DOHH2 (cell line): ENCODE data around the gene TSHZ2.

Experiments
- EZH2phosphoT487 ChIP-seq: fragments of 200-600 bp; sonication (generic); IDR thresholded peaks from 2 replicates; pipeline ENCODE4 v1.6.1; 2017; ENCODE audit warnings: borderline replicate concordance, mild to moderate bottlenecking, antibody characterized with exemption, low read length, moderate library complexity, mixed read lengths
- TF ChIP-seq, protein P1 (sequence below): fragments of 200-600 bp; sonication (generic); IDR thresholded peaks from one replicate; pipeline ENCODE4 v1.5.1; 2014; ENCODE audit warnings: antibody characterized with exemption, mild to moderate bottlenecking, low read depth, low read length; ENCODE audit not compliant: poor library complexity, severe bottlenecking

GRCh38 chr20:53053595-53053994 is 81.4 kb downstream of the TSHZ2 start:
- TF ChIP-seq, protein P1, sequence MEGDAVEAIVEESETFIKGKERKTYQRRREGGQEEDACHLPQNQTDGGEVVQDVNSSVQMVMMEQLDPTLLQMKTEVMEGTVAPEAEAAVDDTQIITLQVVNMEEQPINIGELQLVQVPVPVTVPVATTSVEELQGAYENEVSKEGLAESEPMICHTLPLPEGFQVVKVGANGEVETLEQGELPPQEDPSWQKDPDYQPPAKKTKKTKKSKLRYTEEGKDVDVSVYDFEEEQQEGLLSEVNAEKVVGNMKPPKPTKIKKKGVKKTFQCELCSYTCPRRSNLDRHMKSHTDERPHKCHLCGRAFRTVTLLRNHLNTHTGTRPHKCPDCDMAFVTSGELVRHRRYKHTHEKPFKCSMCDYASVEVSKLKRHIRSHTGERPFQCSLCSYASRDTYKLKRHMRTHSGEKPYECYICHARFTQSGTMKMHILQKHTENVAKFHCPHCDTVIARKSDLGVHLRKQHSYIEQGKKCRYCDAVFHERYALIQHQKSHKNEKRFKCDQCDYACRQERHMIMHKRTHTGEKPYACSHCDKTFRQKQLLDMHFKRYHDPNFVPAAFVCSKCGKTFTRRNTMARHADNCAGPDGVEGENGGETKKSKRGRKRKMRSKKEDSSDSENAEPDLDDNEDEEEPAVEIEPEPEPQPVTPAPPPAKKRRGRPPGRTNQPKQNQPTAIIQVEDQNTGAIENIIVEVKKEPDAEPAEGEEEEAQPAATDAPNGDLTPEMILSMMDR = no peak
- TF ChIP-seq EZH2phosphoT487 = no peak
